SK-N-SH (cell line): ENCODE results near the gene CAMK4. TPM values are rescaled to one million over a fixed set of nuclear protein-coding genes. Genes with fewer than 3 reads are reported as not detected.

Source experiments
- CTCF ChIA-PET: fragments of 300-600, 350-600 bp; formaldehyde crosslinking; extraction: SDS; loops from one replicate; lab custom pipeline; 2021; lab: Yijun Ruan, JAX
- POLR2A ChIA-PET: fragments of 350-600 bp; sonication (Branson Sonifier 250); formaldehyde crosslinking; extraction: SDS; loops from one replicate; lab custom pipeline; 2020; ENCODE audit warnings: antibody characterized with exemption, inconsistent platforms; lab: Yijun Ruan, JAX
- DNase-seq: peaks from one replicate; pipeline ENCODE4 v3.0.0; 2012
- H2AFZ ChIP-seq: fragments of 200-600 bp; sonication (generic); 2 replicates; pipeline ENCODE4 v1.8.1; 2016; ENCODE audit warnings: antibody characterized with exemption, mild to moderate bottlenecking, low read depth
- H3F3A ChIP-seq: fragments of 200-600 bp; sonication (generic); replicated peaks from 2 replicates; pipeline ENCODE3; 2016; ENCODE audit warnings: antibody characterized with exemption, mild to moderate bottlenecking; ENCODE audit not compliant: insufficient read depth
- H3K27ac ChIP-seq, 2 experiments: fragments of 200-500 bp in 1 of 2; fragments of 200-600 bp in 1 of 2; sonication (Bioruptor generic) in 1 of 2; sonication (generic), shearing (Covaris generic) in 1 of 2; 2 replicates each; pipeline versions ENCODE4 v1.5.1 to v1.6.1; 2014 to 2016; ENCODE audit warnings: low read depth in 2 of 2, inconsistent platforms in 1 of 2, low read length in 1 of 2, mild to moderate bottlenecking in 1 of 2, mixed read lengths in 1 of 2
- H3K27me3 ChIP-seq: fragments of 200-600 bp; sonication (generic), shearing (Covaris generic); 2 replicates; pipeline ENCODE4 v1.6.1; 2016; ENCODE audit warnings: mixed run types; ENCODE audit not compliant: insufficient read depth
- H3K36me3 ChIP-seq, 2 experiments: fragments of 200-500 bp in 1 of 2; fragments of 200-600 bp in 1 of 2; sonication (Bioruptor generic) in 1 of 2; sonication (generic) in 1 of 2; replicated peaks in 1 of 2; 2 replicates each; pipeline versions ENCODE3 to v1.5.1; 2014 to 2016; ENCODE audit warnings: low read length in 1 of 2, mild to moderate bottlenecking in 1 of 2; ENCODE audit not compliant: insufficient read depth in 2 of 2, control insufficient read depth in 1 of 2
- H3K4me1 ChIP-seq, 2 experiments: fragments of 200-500 bp in 1 of 2; fragments of 200-600 bp in 1 of 2; sonication (Bioruptor generic) in 1 of 2; sonication (generic), shearing (Covaris generic) in 1 of 2; 2 replicates each; pipeline versions ENCODE4 v1.5.1 to v1.6.1; 2014 to 2016; ENCODE audit warnings: low read depth in 1 of 2, low read length in 1 of 2, mixed run types in 1 of 2; ENCODE audit not compliant: insufficient read depth in 2 of 2, control insufficient read depth in 1 of 2
- H3K4me2 ChIP-seq: fragments of 200-600 bp; sonication (generic), shearing (Covaris generic); 2 replicates; pipeline ENCODE4 v1.6.1; 2017; ENCODE audit warnings: mixed run types
- H3K4me3 ChIP-seq, 2 experiments: fragments of 200-500 bp in 1 of 2; fragments of 200-600 bp in 1 of 2; sonication (Bioruptor generic) in 1 of 2; sonication (generic), shearing (Covaris generic) in 1 of 2; 2 replicates each; pipeline versions ENCODE4 v1.5.1 to v1.8.1; 2014 to 2016; ENCODE audit warnings: low read depth in 2 of 2, inconsistent platforms in 1 of 2, low read length in 1 of 2, mild to moderate bottlenecking in 1 of 2, mixed read lengths in 1 of 2, moderate library complexity in 1 of 2
- H3K79me2 ChIP-seq: fragments of 200-600 bp; sonication (generic); 2 replicates; pipeline ENCODE4 v1.8.1; 2017; ENCODE audit warnings: mild to moderate bottlenecking; ENCODE audit not compliant: insufficient read depth
- H3K9ac ChIP-seq: fragments of 200-600 bp; sonication (generic); 2 replicates; pipeline ENCODE4 v1.6.1; 2017; ENCODE audit warnings: mixed run types
- H3K9me2 ChIP-seq: fragments of 200-600 bp; sonication (generic); 2 replicates; pipeline ENCODE4 v1.6.1; 2017; ENCODE audit warnings: mixed run types
- H3K9me3 ChIP-seq: fragments of 200-600 bp; sonication (generic); 2 replicates; pipeline ENCODE4 v1.6.1; 2017; ENCODE audit warnings: mixed run types, mild to moderate bottlenecking, moderate library complexity
- H4K20me1 ChIP-seq: fragments of 200-600 bp; sonication (generic); 2 replicates; pipeline ENCODE4 v1.6.1; 2017; ENCODE audit warnings: mild to moderate bottlenecking, mixed run types; ENCODE audit not compliant: insufficient read depth
- GABPA ChIP-seq: IDR thresholded peaks from 2 replicates; pipeline ENCODE4 v1.4.0; 2012; ENCODE audit warnings: low read depth, mild to moderate bottlenecking
- GATA2 ChIP-seq: sonication (generic); formaldehyde crosslinking; IDR thresholded peaks from 2 replicates; pipeline ENCODE4 v1.5.0; 2020; ENCODE audit warnings: mild to moderate bottlenecking, missing genetic modification reagents
- JUND ChIP-seq: IDR thresholded peaks from 2 replicates; pipeline ENCODE4 v1.4.0; 2012
- MEF2A ChIP-seq: IDR thresholded peaks from 2 replicates; pipeline ENCODE4 v1.4.0; 2012; ENCODE audit warnings: low read depth, borderline replicate concordance
- MXI1 ChIP-seq: IDR thresholded peaks from 2 replicates; pipeline ENCODE4 v1.6.1; 2012; ENCODE audit warnings: mild to moderate bottlenecking, low read depth, low read length, improper control_type of control experiment
- NFIC ChIP-seq: IDR thresholded peaks from 2 replicates; pipeline ENCODE4 v1.4.0; 2012; ENCODE audit warnings: borderline replicate concordance
- RFX5 ChIP-seq: IDR thresholded peaks from 2 replicates; pipeline ENCODE4 v1.6.1; 2012; ENCODE audit warnings: mild to moderate bottlenecking, improper control_type of control experiment, low read length
- RXRA ChIP-seq: IDR thresholded peaks from 2 replicates; pipeline ENCODE4 v1.4.0; 2012; ENCODE audit warnings: low read depth, mild to moderate bottlenecking, borderline replicate concordance
- SMC3 ChIP-seq: IDR thresholded peaks from 2 replicates; pipeline ENCODE4 v1.6.1; 2012; ENCODE audit warnings: low read depth, low read length, improper control_type of control experiment
- YY1 ChIP-seq: IDR thresholded peaks from 2 replicates; pipeline ENCODE4 v1.4.0; 2012; ENCODE audit warnings: low read depth, mild to moderate bottlenecking
- WGBS: methylation state at CpG from one replicate; pipeline ENCODE4 v1.1.6; 2017; ENCODE audit warnings: low lambda C conversion rate; 5-methylcytosine and 5-hydroxymethylcytosine counted together
- polyA plus RNA-seq, 3 experiments: library from polyadenylated mRNA; depleted of rRNA; stranded (reverse); fragments of >200 nt; gene quantifications; 2 replicates each; pipeline ENCODE4 v1.2.3, GENCODE V29; 2012
- TF ChIP-seq, protein P1 (sequence below): fragments of 200-600 bp; sonication (generic); IDR thresholded peaks from 2 replicates; pipeline ENCODE4 v1.6.1; 2017; ENCODE audit warnings: antibody characterized with exemption, mild to moderate bottlenecking, moderate library complexity
- TF ChIP-seq, protein P2 (sequence below): IDR thresholded peaks from 2 replicates; pipeline ENCODE4 v1.4.0; 2012; ENCODE audit warnings: low read depth, borderline replicate concordance
- TF ChIP-seq, protein P3 (sequence below): IDR thresholded peaks from 2 replicates; pipeline ENCODE4 v1.6.1; 2012; ENCODE audit warnings: mild to moderate bottlenecking, low read depth, low read length, moderate library complexity

The CAMK4 gene
- polyA plus RNA-seq, 1 of the 3 experiments (the other 2 are of a cell fraction), result 4.1 TPM

DNA sequence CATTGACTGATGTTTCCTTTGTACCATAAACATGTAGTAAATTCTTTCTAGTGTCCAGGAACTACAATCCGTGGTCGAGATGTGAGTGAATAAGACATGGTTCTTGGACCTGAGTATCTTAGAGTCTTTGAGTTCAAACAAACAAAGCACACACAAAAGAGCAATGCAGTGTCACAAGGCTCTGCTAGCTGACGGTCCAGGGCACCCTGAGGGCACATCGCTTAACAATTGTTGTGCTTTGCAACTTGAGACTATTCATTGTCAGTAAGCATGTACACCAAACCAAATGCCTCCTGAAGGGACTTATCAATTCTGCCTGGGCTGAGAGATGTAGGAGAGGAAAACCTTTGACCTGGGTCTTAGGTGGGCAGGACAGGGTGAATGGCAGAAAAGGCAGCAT is 84.8 kb downstream of the CAMK4 start:
- no peak overlapping the region for H3K27ac ChIP-seq
- no peak for TF ChIP-seq RXRA
- no peak for TF ChIP-seq MEF2A
- TF ChIP-seq YY1, result no peak
- TF ChIP-seq GATA2 (CRISPR knock-in tag), result no peak
- no peak for TF ChIP-seq SMC3
- TF ChIP-seq RFX5, result no peak
- no peak for TF ChIP-seq NFIC
- TF ChIP-seq, protein P1, sequence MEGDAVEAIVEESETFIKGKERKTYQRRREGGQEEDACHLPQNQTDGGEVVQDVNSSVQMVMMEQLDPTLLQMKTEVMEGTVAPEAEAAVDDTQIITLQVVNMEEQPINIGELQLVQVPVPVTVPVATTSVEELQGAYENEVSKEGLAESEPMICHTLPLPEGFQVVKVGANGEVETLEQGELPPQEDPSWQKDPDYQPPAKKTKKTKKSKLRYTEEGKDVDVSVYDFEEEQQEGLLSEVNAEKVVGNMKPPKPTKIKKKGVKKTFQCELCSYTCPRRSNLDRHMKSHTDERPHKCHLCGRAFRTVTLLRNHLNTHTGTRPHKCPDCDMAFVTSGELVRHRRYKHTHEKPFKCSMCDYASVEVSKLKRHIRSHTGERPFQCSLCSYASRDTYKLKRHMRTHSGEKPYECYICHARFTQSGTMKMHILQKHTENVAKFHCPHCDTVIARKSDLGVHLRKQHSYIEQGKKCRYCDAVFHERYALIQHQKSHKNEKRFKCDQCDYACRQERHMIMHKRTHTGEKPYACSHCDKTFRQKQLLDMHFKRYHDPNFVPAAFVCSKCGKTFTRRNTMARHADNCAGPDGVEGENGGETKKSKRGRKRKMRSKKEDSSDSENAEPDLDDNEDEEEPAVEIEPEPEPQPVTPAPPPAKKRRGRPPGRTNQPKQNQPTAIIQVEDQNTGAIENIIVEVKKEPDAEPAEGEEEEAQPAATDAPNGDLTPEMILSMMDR, result no peak
- TF ChIP-seq MXI1, result no peak
- TF ChIP-seq GABPA, result no peak
- TF ChIP-seq, protein P2, sequence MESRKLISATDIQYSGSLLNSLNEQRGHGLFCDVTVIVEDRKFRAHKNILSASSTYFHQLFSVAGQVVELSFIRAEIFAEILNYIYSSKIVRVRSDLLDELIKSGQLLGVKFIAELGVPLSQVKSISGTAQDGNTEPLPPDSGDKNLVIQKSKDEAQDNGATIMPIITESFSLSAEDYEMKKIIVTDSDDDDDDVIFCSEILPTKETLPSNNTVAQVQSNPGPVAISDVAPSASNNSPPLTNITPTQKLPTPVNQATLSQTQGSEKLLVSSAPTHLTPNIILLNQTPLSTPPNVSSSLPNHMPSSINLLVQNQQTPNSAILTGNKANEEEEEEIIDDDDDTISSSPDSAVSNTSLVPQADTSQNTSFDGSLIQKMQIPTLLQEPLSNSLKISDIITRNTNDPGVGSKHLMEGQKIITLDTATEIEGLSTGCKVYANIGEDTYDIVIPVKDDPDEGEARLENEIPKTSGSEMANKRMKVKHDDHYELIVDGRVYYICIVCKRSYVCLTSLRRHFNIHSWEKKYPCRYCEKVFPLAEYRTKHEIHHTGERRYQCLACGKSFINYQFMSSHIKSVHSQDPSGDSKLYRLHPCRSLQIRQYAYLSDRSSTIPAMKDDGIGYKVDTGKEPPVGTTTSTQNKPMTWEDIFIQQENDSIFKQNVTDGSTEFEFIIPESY, result no peak
- no peak for TF ChIP-seq JUND
- TF ChIP-seq, protein P3, sequence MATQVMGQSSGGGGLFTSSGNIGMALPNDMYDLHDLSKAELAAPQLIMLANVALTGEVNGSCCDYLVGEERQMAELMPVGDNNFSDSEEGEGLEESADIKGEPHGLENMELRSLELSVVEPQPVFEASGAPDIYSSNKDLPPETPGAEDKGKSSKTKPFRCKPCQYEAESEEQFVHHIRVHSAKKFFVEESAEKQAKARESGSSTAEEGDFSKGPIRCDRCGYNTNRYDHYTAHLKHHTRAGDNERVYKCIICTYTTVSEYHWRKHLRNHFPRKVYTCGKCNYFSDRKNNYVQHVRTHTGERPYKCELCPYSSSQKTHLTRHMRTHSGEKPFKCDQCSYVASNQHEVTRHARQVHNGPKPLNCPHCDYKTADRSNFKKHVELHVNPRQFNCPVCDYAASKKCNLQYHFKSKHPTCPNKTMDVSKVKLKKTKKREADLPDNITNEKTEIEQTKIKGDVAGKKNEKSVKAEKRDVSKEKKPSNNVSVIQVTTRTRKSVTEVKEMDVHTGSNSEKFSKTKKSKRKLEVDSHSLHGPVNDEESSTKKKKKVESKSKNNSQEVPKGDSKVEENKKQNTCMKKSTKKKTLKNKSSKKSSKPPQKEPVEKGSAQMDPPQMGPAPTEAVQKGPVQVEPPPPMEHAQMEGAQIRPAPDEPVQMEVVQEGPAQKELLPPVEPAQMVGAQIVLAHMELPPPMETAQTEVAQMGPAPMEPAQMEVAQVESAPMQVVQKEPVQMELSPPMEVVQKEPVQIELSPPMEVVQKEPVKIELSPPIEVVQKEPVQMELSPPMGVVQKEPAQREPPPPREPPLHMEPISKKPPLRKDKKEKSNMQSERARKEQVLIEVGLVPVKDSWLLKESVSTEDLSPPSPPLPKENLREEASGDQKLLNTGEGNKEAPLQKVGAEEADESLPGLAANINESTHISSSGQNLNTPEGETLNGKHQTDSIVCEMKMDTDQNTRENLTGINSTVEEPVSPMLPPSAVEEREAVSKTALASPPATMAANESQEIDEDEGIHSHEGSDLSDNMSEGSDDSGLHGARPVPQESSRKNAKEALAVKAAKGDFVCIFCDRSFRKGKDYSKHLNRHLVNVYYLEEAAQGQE, result no peak
- peaks cover 0 to 7% of the 10 kb centered on the region in 2 experiments; a peak in 1 of 4 replicates for H3K4me1 ChIP-seq
- peaks cover 4% of the 10 kb centered on the region for H3F3A ChIP-seq
- H4K20me1 ChIP-seq, result no peaks in the 10 kb centered on the region
- ChIA-PET CTCF (no interaction called here), POLR2A (no interaction called here)
- H3K4me2 ChIP-seq, result no peak overlapping the region
- no peaks in the 10 kb centered on the region for H3K79me2 ChIP-seq
- no peaks in the 10 kb centered on the region for H3K27me3 ChIP-seq
- H2AFZ ChIP-seq, result no peak overlapping the region
- no peak for DNase-seq
- H3K36me3 ChIP-seq, result no peaks in the 10 kb centered on the region
- no peaks in the 10 kb centered on the region for H3K9me3 ChIP-seq
- WGBS, result 87% methylated on average over 4 of the region's 4 CpGs
- H3K9ac ChIP-seq, result no peak overlapping the region
- H3K4me3 ChIP-seq, result no peak overlapping the region
- no peaks in the 10 kb centered on the region for H3K9me2 ChIP-seq
